Measurements from ENCODE around the gene ZNF343. TPM values are rescaled to one million over a fixed set of nuclear protein-coding genes. Genes with fewer than 3 reads are reported as not detected.

ZNF343 gene
- total and polyA plus RNA-seq, 2 donors (not counting 3 experiments of a cell fraction or from before 2014, with no cell fraction given), result 4.7 to 7.9 TPM

- H3K9me1 ChIP-seq (replicated peaks; ENCODE audit: control insufficient read depth, extremely low read depth, insufficient read depth, low read length), result no peaks in the 10 kb centered on the region
- no peak overlapping the region for H3K9ac ChIP-seq (replicated peaks; ENCODE audit: extremely low read depth, insufficient read depth, low read length)
- no peaks in the 10 kb centered on the region for H3K9me3 ChIP-seq (replicated peaks; ENCODE audit: control insufficient read depth, insufficient read depth, low read length)
- H3K36me3 ChIP-seq (ENCODE audit: control insufficient read depth in 2 of 2, extremely low read depth in 1 of 2, insufficient read depth in 2 of 2, low read length in 2 of 2), result no peaks in the 10 kb centered on the region
- no peak for TF ChIP-seq GATA2 (IDR thresholded peaks at IDR 0.05; ENCODE audit: insufficient read depth, insufficient read length, low read depth, low read length)
- TF ChIP-seq POLR2AphosphoS5 (IDR thresholded peaks at IDR 0.05; ENCODE audit: insufficient read depth, low read depth, low read length), result no peak
- TF ChIP-seq, protein P1, sequence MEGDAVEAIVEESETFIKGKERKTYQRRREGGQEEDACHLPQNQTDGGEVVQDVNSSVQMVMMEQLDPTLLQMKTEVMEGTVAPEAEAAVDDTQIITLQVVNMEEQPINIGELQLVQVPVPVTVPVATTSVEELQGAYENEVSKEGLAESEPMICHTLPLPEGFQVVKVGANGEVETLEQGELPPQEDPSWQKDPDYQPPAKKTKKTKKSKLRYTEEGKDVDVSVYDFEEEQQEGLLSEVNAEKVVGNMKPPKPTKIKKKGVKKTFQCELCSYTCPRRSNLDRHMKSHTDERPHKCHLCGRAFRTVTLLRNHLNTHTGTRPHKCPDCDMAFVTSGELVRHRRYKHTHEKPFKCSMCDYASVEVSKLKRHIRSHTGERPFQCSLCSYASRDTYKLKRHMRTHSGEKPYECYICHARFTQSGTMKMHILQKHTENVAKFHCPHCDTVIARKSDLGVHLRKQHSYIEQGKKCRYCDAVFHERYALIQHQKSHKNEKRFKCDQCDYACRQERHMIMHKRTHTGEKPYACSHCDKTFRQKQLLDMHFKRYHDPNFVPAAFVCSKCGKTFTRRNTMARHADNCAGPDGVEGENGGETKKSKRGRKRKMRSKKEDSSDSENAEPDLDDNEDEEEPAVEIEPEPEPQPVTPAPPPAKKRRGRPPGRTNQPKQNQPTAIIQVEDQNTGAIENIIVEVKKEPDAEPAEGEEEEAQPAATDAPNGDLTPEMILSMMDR (IDR thresholded peaks at IDR 0.05; ENCODE audit: extremely low read depth in 1 of 2, insufficient read depth in 1 of 2, low read depth in 1 of 2, low read length in 2 of 2), result no peak
- TF ChIP-seq, protein P2, sequence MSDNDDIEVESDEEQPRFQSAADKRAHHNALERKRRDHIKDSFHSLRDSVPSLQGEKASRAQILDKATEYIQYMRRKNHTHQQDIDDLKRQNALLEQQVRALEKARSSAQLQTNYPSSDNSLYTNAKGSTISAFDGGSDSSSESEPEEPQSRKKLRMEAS (IDR thresholded peaks at IDR 0.05; ENCODE audit: insufficient read depth, insufficient read length), result no peak
- TF ChIP-seq FOS (IDR thresholded peaks at IDR 0.05; ENCODE audit: borderline replicate concordance, insufficient read depth, low read length), result no peak
- TF ChIP-seq EZH2 (IDR thresholded peaks at IDR 0.05; ENCODE audit: borderline replicate concordance, low read depth, low read length, severe bottlenecking), result no peak
- no peak for TF ChIP-seq JUN (IDR thresholded peaks at IDR 0.05; ENCODE audit: borderline replicate concordance, insufficient read depth, insufficient read length, low read depth)
- no peak for TF ChIP-seq POLR2A (IDR thresholded peaks at IDR 0.05; ENCODE audit: low read depth, low read length)
- TF ChIP-seq MYC (IDR thresholded peaks at IDR 0.05; ENCODE audit: low read depth, low read length), result no peak
- dilution Hi-C loops (cut with MboI; ENCODE audit: extremely low pct_ligation_motif_present, low sequenced_read_pairs), result no loop called here
- CTCF ChIA-PET, result interaction anchor here (0.8 to 1.6 kb wide), 3 partner anchors 21 to 22 kb away, joined by 3 to 5 read pairs (median 4); no protein-coding TSS in a partner anchor
- POLR2A ChIA-PET, result no interaction called here
- intact Hi-C loops (cut with micrococcal nuclease), result no loop called here
- DNase-seq (ENCODE audit: low read depth, low spot score) (no peak), FAIRE-seq (no peak)
- H3K79me2 ChIP-seq (ENCODE audit: control insufficient read depth, insufficient read depth, low read length), result no peaks in the 10 kb centered on the region
- BruUV-seq (replicated peaks), result no TSS peak
- H4K20me1 ChIP-seq (replicated peaks; ENCODE audit: control insufficient read depth, extremely low read depth, insufficient read depth, low read length), result no peaks in the 10 kb centered on the region
- no peak overlapping the region for H3K4me2 ChIP-seq (ENCODE audit: insufficient read depth, low read length)
- no peak overlapping the region for H3K4me3 ChIP-seq (replicated peaks in 1 of 3; ENCODE audit: insufficient read depth in 1 of 3, low read depth in 1 of 3, low read length in 3 of 3)
- H3K27me3 ChIP-seq (ENCODE audit: control insufficient read depth in 2 of 2, insufficient read depth in 2 of 2, low read length in 2 of 2), result peaks cover 7 to 11% of the 10 kb centered on the region in 2 experiments
- H3K4me1 ChIP-seq (ENCODE audit: control insufficient read depth, extremely low read depth, insufficient read depth, low read length), result no peaks in the 10 kb centered on the region
- no peak overlapping the region for H3K27ac ChIP-seq (ENCODE audit: insufficient read depth, low read depth, low read length)
- H2AFZ ChIP-seq (ENCODE audit: low read depth, low read length), result no peak overlapping the region
Observed at GRCh38 chr20:2542361-2542760, 33.6 kb upstream of the ZNF343 start.
